DND-41 (cell line): ENCODE results near the gene TK2.

Source experiments
- EZH2 ChIP-seq: IDR thresholded peaks from 3 replicates; pipeline ENCODE4 v1.6.1; 2012; ENCODE audit warnings: borderline replicate concordance, low read depth, mild to moderate bottlenecking, moderate library complexity, low read length, inconsistent platforms; ENCODE audit not compliant: severe bottlenecking
- TF ChIP-seq, protein P1 (sequence below): IDR thresholded peaks from 2 replicates; pipeline ENCODE4 v1.5.1; 2012; ENCODE audit warnings: borderline replicate concordance, low read length, moderate library complexity, mild to moderate bottlenecking; ENCODE audit not compliant: poor library complexity, severe bottlenecking; ENCODE audit errors: extremely low read depth

DNA sequence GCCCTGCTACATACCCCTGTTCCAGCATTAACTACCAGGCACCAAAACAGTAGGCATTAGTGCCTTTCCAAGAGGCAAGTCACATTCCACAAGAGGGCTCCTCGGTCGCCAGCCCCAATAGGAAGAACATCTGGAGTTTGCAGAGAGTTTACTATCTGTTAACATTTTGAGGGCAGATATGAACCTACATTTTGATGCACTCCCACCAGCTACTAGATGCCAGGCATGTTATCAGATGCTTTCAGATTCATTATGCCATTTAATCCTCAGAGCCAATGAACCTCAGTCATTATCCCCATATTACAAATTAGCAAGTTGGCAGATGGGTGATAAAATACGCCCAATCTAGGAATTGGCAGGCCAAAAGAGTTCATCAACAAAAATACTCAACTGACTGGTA, 25.1 kb upstream of the TK2 start:
- TF ChIP-seq, protein P1, sequence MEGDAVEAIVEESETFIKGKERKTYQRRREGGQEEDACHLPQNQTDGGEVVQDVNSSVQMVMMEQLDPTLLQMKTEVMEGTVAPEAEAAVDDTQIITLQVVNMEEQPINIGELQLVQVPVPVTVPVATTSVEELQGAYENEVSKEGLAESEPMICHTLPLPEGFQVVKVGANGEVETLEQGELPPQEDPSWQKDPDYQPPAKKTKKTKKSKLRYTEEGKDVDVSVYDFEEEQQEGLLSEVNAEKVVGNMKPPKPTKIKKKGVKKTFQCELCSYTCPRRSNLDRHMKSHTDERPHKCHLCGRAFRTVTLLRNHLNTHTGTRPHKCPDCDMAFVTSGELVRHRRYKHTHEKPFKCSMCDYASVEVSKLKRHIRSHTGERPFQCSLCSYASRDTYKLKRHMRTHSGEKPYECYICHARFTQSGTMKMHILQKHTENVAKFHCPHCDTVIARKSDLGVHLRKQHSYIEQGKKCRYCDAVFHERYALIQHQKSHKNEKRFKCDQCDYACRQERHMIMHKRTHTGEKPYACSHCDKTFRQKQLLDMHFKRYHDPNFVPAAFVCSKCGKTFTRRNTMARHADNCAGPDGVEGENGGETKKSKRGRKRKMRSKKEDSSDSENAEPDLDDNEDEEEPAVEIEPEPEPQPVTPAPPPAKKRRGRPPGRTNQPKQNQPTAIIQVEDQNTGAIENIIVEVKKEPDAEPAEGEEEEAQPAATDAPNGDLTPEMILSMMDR: no peak
- TF ChIP-seq EZH2: no peak
